EH (cell line): Measurements from ENCODE around the gene GPR157.

Source experiments
- DNase-seq: peaks from one replicate; pipeline ENCODE4 v3.0.0-alpha.2; 2015; ENCODE audit warnings: low read depth

The GPR157 gene

DNA sequence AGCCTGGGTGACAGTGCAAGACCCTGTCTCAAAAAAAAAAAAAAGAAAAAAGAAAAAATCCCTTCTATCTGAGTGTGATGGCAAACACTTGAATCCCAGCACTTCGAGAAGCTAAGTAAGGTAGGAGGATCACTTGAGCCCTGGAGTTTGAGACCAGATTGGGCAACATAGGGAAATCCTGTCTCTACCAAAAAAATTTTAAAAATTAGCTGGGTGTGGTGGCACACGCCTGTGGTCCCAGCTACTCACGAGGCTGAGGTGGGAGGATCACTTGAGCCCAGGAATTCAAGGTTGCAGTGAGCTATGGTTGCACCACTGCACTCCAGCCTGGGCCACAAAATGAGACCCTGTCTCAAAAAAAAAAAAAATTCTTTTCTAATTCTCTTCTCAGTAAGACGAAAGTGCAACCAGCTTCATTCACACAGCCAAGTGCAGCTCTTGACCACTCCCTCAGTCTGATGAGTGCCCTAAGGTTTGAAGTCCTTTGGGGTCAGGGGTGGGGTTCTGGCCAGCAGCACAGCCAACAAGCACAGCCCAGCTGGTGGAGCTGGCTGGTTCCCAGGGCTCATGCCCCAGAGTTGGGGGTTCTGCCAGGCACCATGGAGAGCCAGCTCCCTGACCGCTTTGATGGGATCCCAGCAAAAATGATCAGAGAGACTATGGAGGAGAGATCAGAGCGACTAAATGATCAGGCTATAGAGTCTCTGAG is 67.5 kb downstream of the GPR157 start:
- DNase-seq: no peak

DNA sequence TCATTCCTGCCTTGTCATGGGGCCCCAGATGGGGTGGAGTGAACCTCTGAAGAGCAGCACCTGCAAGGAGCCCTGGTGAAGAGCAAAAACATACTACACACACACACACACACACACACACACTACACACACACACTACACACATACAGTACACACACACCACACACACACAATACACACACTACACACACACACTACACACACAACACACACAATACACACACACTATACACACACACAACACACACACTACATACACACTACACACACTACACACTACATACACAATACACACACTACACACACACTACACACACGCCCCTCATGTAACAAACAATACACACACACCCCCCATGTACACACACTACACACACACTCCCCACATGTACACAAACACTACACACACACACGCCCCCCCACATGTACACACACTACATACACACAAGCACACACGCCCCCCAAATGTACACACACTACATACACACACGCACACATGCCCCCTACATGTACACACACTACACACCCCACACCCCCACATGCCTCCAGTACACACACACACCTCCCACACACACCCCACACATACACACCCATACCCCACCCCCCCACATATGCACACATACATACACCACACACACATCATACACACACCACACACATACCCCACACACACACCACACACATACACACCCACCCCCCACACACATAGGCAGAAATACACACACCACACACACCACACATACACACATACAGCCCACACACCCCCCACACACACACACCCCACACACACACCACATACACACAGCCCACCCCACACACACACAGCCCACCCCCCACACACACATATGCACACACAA is 68.8 kb downstream of the GPR157 start:
- DNase-seq: no peak

- DNase-seq: peak; percentile 40
Observed at GRCh38 chr1:9058465-9058864, 70.4 kb downstream of the GPR157 start.

GRCh38 chr1:9057851-9058250 is 71.1 kb downstream of the GPR157 start:
- no peak for DNase-seq

DNA sequence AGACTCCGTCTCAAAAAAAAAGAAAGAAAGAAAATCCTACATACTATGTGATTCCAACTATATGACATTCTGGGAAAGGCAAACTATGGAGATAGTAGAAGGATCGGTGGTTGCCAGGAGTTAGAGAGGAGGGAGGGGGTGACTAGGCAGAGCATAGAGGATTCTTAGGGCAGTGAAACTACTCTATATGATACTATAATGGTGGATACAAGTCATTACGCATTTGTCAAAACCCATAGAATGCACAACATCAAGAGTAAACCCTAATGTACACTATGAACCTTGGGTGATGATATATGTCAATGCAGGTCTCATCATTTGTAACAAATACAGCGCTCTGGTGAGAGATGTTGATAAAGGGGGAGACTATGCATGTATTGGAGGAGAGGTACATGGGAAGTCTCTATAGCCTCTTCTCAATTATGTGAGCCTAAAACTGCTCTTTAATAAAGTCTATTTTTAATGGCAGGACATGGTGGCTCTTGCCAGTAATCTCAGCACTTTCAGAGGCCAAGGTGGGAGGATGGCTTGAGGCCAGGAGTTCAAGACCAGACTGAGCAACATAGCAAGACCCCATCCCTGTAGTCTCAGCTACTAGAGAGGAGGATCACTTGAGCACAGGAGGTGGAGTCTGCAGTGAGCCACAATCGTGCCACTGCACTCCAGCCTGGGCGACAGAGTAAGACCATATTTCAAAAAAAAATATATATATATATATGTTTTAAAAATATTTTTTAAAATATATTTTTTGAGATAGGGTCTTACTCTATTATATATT is 76.4 kb downstream of the GPR157 start:
- DNase-seq: no peak

- DNase-seq: no peak
Observed at GRCh38 chr1:9051379-9051778, 77.5 kb downstream of the GPR157 start.

DNA sequence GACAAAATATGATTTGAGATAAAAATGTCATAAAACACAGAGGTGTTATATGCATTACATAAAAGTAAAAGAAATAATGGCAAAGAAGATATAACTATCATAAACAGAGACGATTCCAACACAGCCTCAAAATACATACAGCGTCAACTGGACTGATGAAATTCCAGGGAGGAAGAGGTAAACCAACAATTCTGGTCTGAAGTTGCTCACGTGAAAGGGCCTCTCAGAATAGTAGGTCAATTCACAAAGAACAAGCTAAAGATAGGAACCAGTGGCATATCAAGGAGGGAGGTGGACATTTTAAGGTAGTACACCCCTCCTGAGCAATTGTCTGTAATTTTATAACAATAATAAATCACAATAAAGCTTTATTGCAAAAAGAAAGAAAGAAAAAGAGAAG is 78.1 kb downstream of the GPR157 start:
- DNase-seq: no peak
